Stimulated activated CD4-positive, alpha-beta T cell treated with anti-CD3 and anti-CD28 coated beads, Interleukin-2, amount 100 ng/mL, for 48 hours (primary cell): ENCODE results near the gene SYNGR2.
"Not testable (repeated sequence)": the region's sequence is repeated elsewhere in the genome, so short reads cannot be mapped to it uniquely, and the experiment has no call there.

Source experiments
- DNase-seq, 2 donors: peaks; one replicate each; pipeline ENCODE4 v3.0.0-alpha.2; 2020

The SYNGR2 gene

GRCh38 chr17:78144147-78144719, 24.1 kb upstream of the SYNGR2 start:
- no peak for DNase-seq

- DNase-seq: no peak
These were observed 23.4 kb upstream of the SYNGR2 start for GRCh38 chr17:78144736-78145641.

DNA sequence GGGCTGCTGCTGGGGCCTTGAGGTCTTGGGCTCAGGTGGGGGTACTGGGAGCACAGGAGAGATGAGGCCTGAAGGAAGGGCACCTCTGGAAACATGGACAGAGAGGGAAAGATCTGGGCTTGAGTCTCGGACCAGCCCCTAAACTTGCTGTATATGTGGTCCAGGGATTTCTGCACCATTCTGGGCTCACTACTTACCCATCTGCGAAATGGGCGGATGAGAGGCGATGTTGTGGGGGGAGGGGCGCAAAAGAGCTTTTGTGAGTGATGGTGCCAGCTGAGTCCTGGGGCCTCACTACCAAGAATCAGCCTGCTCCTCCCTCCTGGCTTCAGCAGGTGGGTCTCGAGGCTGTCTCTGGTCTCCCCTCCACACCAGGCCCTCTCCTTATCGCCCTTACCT, 21.9 kb upstream of the SYNGR2 start:
- DNase-seq: no peak

DNA sequence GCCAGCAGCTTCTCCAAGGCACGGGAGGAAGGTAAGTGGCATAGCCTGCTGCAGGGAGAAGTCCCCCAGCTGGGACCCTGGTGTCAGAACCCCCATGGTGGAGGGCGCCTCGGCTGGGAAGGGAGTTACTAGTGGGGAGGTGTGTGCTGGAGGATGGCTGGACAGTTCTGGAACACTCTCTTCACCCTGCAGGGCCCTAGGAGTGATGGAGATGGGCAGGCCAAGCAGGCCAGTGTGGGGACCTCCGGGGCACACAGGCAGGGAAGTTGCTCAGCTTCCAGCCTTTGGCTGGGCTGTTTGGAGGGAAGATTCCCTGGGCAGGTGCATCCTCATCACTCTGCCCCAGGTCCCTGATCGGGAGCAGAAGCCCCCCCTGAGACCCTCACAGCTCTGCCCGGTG, 21.5 kb upstream of the SYNGR2 start:
- no peak for DNase-seq

GRCh38 chr17:78147315-78147998, 20.9 kb upstream of the SYNGR2 start:
- no peak for DNase-seq

DNA sequence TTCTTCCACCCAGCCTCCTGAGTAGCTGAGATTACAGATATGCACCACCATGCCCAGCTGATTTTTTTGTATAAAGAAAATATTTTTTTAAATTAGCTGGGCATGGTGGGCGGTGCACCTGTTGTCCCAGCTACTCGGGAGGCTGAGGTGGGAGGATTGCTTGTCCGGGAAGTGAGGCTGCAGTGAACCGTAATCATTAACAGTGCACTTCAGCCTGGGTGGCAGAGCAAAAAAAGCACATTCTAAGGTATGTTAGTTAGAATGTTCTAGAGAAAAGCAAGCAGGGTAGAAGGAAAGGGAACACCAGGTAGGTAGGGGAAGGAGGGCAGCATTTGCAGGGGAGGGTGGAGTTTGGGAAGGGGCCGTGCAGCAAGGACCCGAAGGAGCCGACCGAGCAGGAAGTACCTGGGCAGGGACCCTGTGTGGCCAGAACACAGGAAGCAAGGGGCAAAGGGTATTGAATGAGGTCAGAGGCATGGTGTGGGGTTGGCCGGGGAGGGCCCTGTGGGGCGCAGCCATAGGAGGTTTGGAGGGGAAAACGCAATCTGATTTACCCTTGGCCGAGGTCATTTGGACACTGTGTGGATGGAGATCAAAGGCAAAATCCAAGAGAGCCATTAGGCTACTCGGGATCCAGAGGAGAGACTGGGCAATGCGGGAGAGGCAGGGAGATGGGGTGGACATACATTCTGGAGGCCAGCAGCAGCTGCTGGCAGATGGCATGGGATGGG, 19.9 kb upstream of the SYNGR2 start:
- DNase-seq: no peak

GRCh38 chr17:78151514-78152008, 16.8 kb upstream of the SYNGR2 start:
- DNase-seq: no peak

- no peak for DNase-seq
These were observed 13.2 kb upstream of the SYNGR2 start for GRCh38 chr17:78154903-78155811.

GRCh38 chr17:78159575-78160158, 8.7 kb upstream of the SYNGR2 start:
- no peak for DNase-seq

- DNase-seq: no peak
These were observed 4.3 kb upstream of the SYNGR2 start for GRCh38 chr17:78163881-78164747.

- no peak for DNase-seq
These were observed 3.4 kb upstream of the SYNGR2 start for GRCh38 chr17:78164748-78165607.

DNA sequence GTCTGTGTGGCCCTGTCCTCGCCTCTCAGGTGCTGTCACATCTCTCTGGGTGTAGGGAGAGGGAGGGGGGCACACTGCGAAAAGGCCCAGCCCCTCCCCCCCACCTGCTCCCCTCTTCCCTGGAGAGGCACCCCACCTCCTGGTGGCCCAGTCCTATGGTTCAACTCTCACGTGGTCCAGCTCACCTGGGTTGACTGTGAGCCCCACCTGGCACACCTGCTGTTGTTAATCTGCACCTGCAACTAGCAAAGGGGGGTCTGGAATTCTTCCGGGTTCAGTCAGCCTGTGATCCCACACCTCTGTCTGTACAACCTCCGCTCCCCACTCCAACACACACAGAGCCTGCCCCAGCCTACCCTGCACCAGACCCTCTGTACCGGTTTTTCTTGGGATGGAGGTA, 2.0 kb upstream of the SYNGR2 start:
- no peak for DNase-seq

DNA sequence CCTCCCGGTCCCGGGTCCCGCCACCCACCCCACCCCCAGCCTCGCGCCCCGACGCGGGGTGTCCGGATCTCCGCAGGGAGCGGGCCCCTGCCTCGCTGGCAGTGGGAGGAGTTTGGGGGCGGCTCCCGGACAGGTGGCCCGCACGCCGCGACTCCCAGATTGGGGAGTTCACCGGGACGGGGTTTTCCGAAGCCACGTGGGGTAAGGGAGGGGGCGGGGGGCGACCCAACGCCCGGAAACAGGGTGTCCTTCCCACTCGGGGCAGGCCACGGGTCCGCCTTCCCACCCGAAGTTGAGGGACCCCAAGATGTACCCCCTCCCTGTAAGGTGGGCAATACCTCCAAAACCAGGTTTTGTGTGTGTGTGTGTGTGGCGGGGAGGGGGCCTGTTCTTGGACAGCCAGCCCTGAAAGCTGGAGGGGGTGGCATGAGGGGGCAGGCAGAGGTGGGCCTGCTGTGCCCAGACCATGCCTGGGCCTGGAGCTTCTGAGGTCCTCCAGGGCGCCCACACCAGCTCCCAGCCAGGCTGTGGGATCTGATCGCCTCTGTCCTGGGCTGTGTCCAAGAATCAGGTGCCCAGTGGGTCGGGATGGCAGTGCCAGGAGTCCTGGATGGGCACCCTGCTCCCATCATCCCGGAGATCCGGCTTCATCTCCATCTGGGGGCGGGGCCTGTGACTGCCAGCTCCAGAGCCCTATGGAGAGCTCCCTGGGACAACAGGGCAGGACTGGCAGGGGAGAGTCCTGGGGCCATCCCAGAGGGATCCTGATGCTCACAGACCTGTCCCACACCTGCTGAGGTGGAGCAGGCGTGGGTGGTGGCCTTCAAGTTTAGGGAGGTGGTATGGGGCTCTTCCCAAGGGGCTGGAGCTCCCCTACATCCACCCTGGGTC, 767 bp downstream of the SYNGR2 start:
- peak in 1 of 2 donors; percentile 45 for DNase-seq

DNA sequence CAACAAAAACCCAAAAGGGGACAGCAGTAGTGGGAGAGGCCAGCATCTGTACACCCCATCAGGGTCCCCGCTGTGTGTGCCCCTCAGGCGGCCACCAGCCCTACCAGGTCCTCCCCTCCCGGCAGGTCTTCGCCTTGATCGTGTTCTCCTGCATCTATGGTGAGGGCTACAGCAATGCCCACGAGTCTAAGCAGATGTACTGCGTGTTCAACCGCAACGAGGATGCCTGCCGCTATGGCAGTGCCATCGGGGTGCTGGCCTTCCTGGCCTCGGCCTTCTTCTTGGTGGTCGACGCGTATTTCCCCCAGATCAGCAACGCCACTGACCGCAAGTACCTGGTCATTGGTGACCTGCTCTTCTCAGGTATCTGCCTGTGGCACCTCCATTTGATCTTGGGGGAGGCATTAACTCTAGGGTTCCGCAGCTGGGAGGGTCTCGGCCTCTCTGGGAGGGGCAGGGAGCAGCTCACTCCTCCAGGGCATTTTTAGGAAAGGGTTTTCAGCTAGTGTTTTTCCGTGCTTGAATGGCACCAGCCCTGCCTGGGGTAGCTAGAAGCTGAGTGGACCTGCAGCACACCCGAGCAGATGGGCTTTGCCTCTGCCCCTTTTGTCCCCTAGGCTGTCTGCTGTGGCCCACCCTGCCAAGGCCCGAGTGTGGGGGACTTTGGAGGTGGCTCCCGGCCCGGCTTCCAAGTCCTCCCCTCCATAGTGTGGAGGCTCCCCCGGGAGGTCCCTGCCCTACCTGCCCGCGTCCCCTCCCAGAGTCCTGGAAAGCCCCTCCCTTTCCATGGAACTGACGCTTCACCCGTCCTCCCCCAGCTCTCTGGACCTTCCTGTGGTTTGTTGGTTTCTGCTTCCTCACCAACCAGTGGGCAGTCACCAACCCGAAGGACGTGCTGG, 2.6 kb downstream of the SYNGR2 start:
- no peak for DNase-seq

DNA sequence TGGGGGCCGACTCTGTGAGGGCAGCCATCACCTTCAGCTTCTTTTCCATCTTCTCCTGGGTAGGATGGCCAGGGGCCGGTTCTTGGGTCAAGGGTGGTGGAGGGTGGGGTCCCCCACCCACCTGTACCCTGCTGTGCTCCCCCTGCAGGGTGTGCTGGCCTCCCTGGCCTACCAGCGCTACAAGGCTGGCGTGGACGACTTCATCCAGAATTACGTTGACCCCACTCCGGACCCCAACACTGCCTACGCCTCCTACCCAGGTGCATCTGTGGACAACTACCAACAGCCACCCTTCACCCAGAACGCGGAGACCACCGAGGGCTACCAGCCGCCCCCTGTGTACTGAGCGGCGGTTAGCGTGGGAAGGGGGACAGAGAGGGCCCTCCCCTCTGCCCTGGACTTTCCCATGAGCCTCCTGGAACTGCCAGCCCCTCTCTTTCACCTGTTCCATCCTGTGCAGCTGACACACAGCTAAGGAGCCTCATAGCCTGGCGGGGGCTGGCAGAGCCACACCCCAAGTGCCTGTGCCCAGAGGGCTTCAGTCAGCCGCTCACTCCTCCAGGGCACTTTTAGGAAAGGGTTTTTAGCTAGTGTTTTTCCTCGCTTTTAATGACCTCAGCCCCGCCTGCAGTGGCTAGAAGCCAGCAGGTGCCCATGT, 3.3 kb downstream of the SYNGR2 start:
- not testable (repeated sequence) for DNase-seq

DNA sequence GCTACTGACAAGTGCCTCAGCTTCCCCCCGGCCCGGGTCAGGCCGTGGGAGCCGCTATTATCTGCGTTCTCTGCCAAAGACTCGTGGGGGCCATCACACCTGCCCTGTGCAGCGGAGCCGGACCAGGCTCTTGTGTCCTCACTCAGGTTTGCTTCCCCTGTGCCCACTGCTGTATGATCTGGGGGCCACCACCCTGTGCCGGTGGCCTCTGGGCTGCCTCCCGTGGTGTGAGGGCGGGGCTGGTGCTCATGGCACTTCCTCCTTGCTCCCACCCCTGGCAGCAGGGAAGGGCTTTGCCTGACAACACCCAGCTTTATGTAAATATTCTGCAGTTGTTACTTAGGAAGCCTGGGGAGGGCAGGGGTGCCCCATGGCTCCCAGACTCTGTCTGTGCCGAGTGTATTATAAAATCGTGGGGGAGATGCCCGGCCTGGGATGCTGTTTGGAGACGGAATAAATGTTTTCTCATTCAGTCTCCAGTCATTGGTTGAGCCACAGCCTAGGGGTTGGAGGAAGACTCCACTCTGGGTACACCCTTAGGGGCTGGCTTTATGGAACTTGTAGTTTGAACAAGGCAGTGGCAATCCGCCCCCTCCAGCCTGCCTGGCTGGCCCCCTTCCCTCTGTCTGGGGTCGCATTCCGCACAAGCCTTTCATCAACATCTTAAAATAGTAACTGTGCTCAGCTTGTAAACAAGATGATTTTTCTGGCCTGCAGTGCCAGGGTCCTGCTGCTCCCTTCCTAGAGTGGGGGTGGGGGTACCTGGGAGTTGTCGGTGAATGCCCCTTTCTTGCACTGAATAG, 4.1 kb downstream of the SYNGR2 start:
- DNase-seq: no peak
